Smooth muscle cell (in vitro differentiated cells): ENCODE measurements around the gene ANKRD44. TPM values are rescaled to one million over a fixed set of nuclear protein-coding genes. Genes with fewer than 3 reads are reported as not detected.

Source experiments
- DNase-seq: peaks from one replicate; lab custom pipeline; 2025; ENCODE audit not compliant: unreplicated experiment; lab: John Stamatoyannopoulos, UW
- H2AFZ ChIP-seq: fragments of 200-600 bp; sonication (generic); 2 replicates; pipeline ENCODE4 v1.6.0; 2016; ENCODE audit warnings: antibody characterized with exemption, low read depth, mild to moderate bottlenecking
- H3F3A ChIP-seq: fragments of 200-600 bp; sonication (generic); 2 replicates; pipeline ENCODE4 v1.6.0; 2017; ENCODE audit warnings: antibody characterized with exemption, low read depth
- H3K27ac ChIP-seq: fragments of 200-600 bp; sonication (generic); 2 replicates; pipeline ENCODE4 v1.5.1; 2016; ENCODE audit warnings: low read depth, mild to moderate bottlenecking
- H3K27me3 ChIP-seq: fragments of 200-600 bp; sonication (generic); 2 replicates; pipeline ENCODE4 v1.6.1; 2016; ENCODE audit warnings: low read depth, mild to moderate bottlenecking
- H3K36me3 ChIP-seq: fragments of 200-600 bp; sonication (generic); 2 replicates; pipeline ENCODE4 v1.5.1; 2016; ENCODE audit warnings: low read depth
- H3K4me1 ChIP-seq: fragments of 200-600 bp; sonication (generic); 2 replicates; pipeline ENCODE4 v1.5.1; 2016; ENCODE audit warnings: low read depth
- H3K4me2 ChIP-seq: fragments of 200-600 bp; sonication (generic); 2 replicates; pipeline ENCODE4 v1.6.0; 2016; ENCODE audit warnings: mild to moderate bottlenecking
- H3K4me3 ChIP-seq: fragments of 200-600 bp; sonication (generic); 2 replicates; pipeline ENCODE4 v1.5.1; 2016; ENCODE audit warnings: mild to moderate bottlenecking
- H3K79me2 ChIP-seq: fragments of 200-600 bp; sonication (generic); 2 replicates; pipeline ENCODE4 v1.6.0; 2016; ENCODE audit warnings: low read depth, mild to moderate bottlenecking
- H3K9ac ChIP-seq: fragments of 200-600 bp; sonication (generic); 2 replicates; pipeline ENCODE4 v1.6.0; 2016; ENCODE audit warnings: low read depth
- H3K9me3 ChIP-seq: fragments of 200-600 bp; sonication (generic); replicated peaks from 2 replicates; pipeline ENCODE4 v1.5.1; 2016; ENCODE audit warnings: low read depth
- H4K20me1 ChIP-seq: fragments of 200-600 bp; sonication (generic); 2 replicates; pipeline ENCODE4 v1.6.0; 2016; ENCODE audit warnings: low read depth
- WGBS: methylation state at CpG from one replicate; pipeline ENCODE4 v1.1.7; 2016; ENCODE audit warnings: low lambda C conversion rate; 5-methylcytosine and 5-hydroxymethylcytosine counted together
- polyA plus RNA-seq: library from polyadenylated mRNA; unstranded; fragments of >200 nt; fragmentation: Nextera tagmentation; extraction: Ambion mirVana; gene quantifications from 2 replicates; pipeline ENCODE4 v1.2.1, GENCODE V29; 2016
- total RNA-seq: library from RNA; depleted of rRNA; stranded (reverse); fragments of >200 nt; gene quantifications from 2 replicates; pipeline ENCODE4 v1.2.3, GENCODE V29; 2014
- TF ChIP-seq, protein P1 (sequence below): fragments of 200-600 bp; sonication (generic); IDR thresholded peaks from 2 replicates; pipeline ENCODE4 v1.5.1; 2017; ENCODE audit warnings: borderline replicate concordance, mild to moderate bottlenecking, antibody characterized with exemption; ENCODE audit not compliant: insufficient read depth, poor library complexity, severe bottlenecking

ANKRD44 gene
- total and polyA plus RNA-seq, 2 experiments from 2014 or later: 3.6 to 5.5 TPM

DNA sequence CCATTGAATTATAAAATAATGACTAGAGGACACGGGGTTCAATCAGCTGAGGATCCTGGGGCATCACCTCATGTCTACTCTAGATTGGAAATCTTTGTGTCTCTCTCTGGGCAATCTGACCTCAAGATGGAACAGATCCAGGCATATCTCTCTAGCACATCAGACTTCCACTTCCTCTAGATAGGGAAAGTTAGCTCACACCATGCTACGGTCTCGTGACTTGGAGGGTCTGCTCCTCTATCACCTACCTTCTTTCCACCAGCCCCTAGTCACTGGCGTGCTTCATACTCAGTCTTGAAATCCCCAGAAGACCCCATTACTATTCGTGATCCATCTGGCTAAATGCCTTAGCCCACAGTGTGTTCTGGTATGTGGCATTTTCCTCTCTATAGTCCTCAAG lies 148.8 kb downstream of the ANKRD44 start:
- TF ChIP-seq, protein P1, sequence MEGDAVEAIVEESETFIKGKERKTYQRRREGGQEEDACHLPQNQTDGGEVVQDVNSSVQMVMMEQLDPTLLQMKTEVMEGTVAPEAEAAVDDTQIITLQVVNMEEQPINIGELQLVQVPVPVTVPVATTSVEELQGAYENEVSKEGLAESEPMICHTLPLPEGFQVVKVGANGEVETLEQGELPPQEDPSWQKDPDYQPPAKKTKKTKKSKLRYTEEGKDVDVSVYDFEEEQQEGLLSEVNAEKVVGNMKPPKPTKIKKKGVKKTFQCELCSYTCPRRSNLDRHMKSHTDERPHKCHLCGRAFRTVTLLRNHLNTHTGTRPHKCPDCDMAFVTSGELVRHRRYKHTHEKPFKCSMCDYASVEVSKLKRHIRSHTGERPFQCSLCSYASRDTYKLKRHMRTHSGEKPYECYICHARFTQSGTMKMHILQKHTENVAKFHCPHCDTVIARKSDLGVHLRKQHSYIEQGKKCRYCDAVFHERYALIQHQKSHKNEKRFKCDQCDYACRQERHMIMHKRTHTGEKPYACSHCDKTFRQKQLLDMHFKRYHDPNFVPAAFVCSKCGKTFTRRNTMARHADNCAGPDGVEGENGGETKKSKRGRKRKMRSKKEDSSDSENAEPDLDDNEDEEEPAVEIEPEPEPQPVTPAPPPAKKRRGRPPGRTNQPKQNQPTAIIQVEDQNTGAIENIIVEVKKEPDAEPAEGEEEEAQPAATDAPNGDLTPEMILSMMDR: no peak
- Histone ChIP-seq H2AFZ (no peak overlapping the region), H3K27ac (no peak overlapping the region), H3K9me3 (no peaks in the 10 kb centered on the region), H3K79me2 (no peaks in the 10 kb centered on the region), H3F3A (no peaks in the 10 kb centered on the region), H3K4me2 (no peak overlapping the region), H3K9ac (no peak overlapping the region), H3K4me1 (peaks cover 9% of the 10 kb centered on the region), H3K36me3 (no peaks in the 10 kb centered on the region), H3K4me3 (no peak overlapping the region), H4K20me1 (no peaks in the 10 kb centered on the region), H3K27me3 (no peaks in the 10 kb centered on the region)
- WGBS: 90% methylated on average over 5 of the region's 5 CpGs
- no peak for DNase-seq

DNA sequence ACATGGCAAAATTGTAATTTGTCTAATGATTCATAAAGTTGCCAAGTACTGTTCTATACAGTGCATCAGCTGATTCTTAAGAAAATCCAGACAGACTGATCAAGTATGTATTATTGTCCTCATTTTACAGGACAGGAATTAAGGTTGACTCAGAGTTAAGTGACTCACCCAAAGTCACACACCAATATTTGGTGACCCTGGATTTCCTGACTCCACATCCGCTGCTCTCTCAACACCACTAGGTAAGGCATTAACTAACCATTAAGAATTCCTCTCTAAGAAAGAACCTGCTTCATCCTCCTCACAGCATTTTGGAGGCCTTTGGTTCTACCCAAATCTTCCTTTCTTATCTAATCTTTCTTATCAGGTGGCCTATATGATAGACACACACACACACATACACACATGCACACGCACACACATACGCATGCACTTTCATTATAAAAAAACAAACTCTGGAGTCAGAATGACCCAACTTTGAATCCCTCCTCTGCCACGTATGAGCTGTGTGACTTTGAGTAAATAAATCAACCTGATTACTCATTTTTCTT lies 150.8 kb downstream of the ANKRD44 start:
- Histone ChIP-seq H3K4me3 (no peak overlapping the region), H3K9ac (peak overlapping the region; percentile 50), H3F3A (no peaks in the 10 kb centered on the region), H3K36me3 (no peaks in the 10 kb centered on the region), H3K27me3 (no peaks in the 10 kb centered on the region), H3K27ac (peak overlapping the region; percentile 89), H3K9me3 (no peaks in the 10 kb centered on the region), H3K4me1 (peaks cover 9% of the 10 kb centered on the region), H4K20me1 (no peaks in the 10 kb centered on the region), H3K4me2 (peak overlapping the region; percentile 53), H2AFZ (no peak overlapping the region), H3K79me2 (no peaks in the 10 kb centered on the region)
- TF ChIP-seq, protein P1: no peak
- 58% methylated on average over 4 of the region's 4 CpGs for WGBS
- no peak for DNase-seq

DNA sequence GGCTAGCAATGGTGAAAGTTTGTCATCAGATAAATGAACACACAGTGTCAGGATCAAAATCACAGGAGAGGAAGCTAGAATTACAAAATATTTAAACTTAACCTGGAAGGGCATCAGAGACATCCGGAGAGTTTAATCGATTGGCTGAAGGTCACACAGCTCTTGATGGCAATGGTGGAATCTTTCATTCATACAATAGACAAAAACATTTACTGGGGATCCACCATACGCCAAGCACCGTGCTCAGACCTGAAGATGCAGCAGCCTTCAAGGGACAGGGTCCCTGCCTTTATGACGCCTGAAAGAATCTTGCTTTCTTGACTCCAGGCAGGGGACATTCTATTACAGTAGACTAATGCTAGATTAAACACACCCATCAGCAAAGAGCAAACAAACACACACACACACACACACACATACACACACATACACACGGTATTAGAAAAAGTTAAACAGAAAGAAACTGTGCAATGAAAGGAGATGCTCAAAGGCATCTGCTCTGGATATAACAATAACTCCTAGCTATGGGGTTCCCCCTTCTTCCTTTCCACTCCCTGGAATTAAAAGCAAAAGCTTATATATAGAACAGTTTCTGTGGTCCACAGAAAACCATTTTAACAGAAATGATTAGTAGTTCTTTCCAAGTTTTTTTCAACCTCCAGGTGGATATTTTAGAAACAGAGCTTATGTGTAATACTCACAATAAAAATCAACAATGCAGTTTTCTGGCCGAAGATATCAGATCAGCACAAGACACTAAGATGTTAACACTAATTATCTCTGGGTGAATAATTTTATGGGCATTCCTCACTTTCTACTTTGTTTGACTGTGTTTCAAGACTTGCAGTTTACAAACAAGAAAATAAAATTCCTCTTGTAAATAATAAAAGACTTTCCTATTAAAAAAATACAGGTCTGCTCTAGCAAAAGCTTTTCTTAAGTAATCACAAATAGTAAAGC lies 151.7 kb downstream of the ANKRD44 start:
- TF ChIP-seq, protein P1: no peak
- DNase-seq: no peak
- peak overlapping the region; percentile 53 for H3K4me2 ChIP-seq
- H3K9ac ChIP-seq: peak overlapping the region; percentile 50
- H3K27me3 ChIP-seq: no peaks in the 10 kb centered on the region
- H3K9me3 ChIP-seq: no peaks in the 10 kb centered on the region
- H3K36me3 ChIP-seq: no peaks in the 10 kb centered on the region
- H4K20me1 ChIP-seq: no peaks in the 10 kb centered on the region
- H3K79me2 ChIP-seq: no peaks in the 10 kb centered on the region
- H3F3A ChIP-seq: no peaks in the 10 kb centered on the region
- 79% methylated on average over 7 of the region's 7 CpGs for WGBS
- peaks cover 9% of the 10 kb centered on the region for H3K4me1 ChIP-seq
- no peak overlapping the region for H3K4me3 ChIP-seq
- H2AFZ ChIP-seq: peak overlapping the region; percentile 9
- peak overlapping the region; percentile 89 for H3K27ac ChIP-seq
